Measurements from ENCODE around the gene TXNDC12.
"Not testable (repeated sequence)": the region's sequence is repeated elsewhere in the genome, so short reads cannot be mapped to it uniquely, and the experiment has no call there.

Gene TXNDC12

GRCh38 chr1:52055066-52055865 is at the start of gene TXNDC12:
Gene TXNDC12 (minus strand): TSS chr1:52055191. CDS start chr1:52055096, 95 bp downstream.
- DNase-seq, result peak; percentile 83

- DNase-seq, result no peak
Observed at GRCh38 chr1:52102336-52103013, 47.5 kb upstream of the TXNDC12 start.

- DNase-seq, result no peak
Observed at GRCh38 chr1:52098139-52098871, 43.3 kb upstream of the TXNDC12 start.

- DNase-seq, result no peak
Observed at GRCh38 chr1:52096216-52096615, 41.2 kb upstream of the TXNDC12 start.

- not testable (repeated sequence) for DNase-seq
Observed at GRCh38 chr1:52094300-52094699, 39.3 kb upstream of the TXNDC12 start.

GRCh38 chr1:52087892-52088291 is 32.9 kb upstream of the TXNDC12 start:
- DNase-seq, result not testable (repeated sequence)

DNA sequence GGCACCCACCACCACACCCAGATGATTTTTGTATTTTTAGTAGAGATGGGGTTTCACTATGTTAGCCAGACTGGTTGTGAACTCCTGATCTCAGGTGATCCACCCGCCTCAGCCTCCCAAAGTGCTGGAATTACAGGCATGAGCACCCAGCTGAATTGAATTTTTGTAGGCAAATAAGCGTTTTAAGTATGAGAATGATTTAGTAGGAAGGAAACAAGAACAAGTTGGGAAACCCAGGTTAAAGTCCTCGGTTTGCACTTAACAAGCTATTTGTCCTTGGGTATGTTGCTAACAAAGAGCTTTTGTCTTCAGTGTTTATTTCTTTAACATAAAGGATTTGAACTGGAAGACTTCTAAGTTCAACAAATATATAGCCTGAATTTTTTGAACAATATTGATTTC is 25.0 kb upstream of the TXNDC12 start:
- no peak for DNase-seq

GRCh38 chr1:52077277-52077676 is 22.3 kb upstream of the TXNDC12 start:
- not testable (repeated sequence) for DNase-seq

DNA sequence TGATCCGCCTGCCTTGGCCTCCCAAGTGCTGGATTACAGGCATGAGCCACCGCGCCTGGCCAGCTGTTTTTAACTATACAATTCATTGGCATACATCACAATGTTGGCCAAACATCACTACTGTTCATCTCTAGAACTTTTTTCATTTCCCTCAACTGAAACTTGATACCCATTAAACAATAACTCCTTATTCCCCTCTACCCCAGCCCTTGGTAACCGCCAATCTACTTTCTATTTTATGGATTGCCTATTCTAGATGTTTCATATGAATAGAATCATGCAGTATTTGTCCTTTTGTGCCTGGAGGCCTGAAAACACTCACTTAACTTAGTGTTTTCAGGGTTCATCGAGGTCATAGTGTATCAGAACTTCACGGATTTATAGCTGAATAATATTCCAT is 17.3 kb upstream of the TXNDC12 start:
- no peak for DNase-seq

GRCh38 chr1:52070704-52071103 is 15.7 kb upstream of the TXNDC12 start:
- no peak for DNase-seq

GRCh38 chr1:52063192-52063591 is 8.2 kb upstream of the TXNDC12 start:
- no peak for DNase-seq

DNA sequence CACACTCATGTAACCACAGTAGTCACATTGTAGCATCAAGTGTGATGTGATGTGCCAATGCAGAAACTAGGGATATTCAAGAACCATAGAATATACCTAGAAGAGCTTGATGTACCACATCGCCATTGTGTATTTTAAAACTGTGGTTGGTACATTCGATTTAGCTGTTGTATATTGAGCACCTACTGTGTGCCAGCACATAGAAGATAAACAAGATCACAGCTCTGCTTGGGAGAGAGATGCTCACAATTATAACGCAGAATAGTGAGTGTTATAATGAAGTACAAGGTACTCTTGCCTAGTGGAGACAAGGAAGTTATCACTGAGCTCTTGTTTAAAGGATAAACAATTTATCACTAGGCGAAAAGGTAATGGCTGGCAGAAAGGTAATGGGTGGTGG is 5.8 kb upstream of the TXNDC12 start:
- no peak for DNase-seq

DNA sequence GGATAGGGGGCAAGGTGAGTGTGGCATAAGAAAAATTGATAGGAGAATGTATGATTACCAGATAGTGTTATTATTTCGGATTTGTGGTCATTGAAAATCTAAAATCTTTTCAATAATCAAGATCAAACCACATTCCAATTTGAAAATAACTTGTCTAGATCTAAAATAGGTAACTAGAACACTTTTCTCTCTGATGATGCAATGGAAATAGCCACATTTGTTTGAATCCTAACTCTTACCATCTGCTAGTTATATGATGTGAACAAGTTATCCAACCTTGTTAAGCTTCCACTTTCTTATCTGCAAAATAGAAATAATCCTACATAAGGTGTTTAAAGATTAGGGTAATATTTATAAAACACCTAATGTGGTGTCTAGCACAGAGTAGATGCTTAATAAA is 4.9 kb upstream of the TXNDC12 start:
- no peak for DNase-seq

DNA sequence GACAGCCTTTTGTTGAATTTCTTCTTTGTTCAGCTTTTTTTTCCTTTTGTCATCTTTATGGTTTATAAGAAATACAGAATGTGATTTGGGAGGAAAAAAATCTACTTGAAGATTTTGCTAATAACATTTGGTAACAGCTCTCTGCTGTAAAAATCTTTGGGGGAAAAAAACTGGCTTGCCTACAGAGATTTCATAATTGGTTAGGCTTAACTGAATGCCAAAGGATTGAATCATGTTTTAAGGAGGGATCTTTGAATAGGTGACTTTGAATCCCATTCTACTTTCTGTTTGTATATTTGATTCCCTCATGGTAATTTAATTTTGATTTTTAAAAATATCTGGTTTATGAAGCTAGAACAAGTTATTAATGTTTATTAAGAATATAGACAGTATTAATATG is 4.3 kb upstream of the TXNDC12 start:
- DNase-seq, result no peak

DNA sequence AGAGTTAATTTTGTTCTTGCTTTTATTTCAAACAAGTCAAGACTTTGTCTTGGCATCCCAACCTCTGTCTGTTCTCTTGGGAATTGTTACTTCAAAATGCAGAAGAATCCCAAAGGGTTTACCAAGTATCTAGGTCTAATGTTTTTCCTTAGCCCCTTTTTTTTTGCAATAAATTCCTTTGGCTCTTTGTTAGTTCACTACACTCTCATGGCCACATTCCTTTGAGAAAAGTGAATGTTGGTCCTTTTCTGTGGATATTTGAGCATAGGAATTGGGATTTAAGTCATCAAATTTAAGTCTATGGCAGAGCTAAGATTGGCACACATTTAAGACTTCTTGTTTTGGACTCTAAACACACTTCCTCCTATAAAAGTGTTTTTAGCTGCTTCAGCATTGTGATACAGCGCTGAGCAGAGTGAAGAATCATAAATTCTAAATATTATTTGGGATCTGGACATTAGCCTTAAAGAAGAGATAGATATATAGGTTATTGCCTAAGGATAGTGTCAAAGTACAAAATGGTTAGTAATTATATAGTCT is 3.0 kb upstream of the TXNDC12 start:
- no peak for DNase-seq

DNA sequence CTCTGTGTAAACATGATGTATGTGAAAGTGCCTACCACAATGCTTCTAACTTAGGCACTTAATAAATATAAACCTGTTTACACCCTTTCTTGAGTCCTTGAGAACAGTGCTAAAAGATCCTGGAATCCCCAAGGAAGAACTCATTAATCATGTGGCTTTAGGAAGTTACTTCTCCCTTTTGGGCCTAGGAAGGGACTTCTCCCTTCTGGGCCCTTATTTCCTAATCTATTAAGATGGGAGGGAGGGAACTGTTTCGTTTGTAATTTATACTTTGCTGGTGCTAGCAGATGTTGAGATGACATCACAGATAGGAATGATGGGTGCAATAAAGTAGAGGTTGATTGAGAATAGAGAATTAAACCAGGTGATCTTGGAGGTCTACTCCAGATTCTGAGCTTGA is 2.3 kb upstream of the TXNDC12 start:
- no peak for DNase-seq

GRCh38 chr1:52056937-52057231 is 1.9 kb upstream of the TXNDC12 start:
- DNase-seq, result no peak

- DNase-seq, result peak; percentile 95
Observed at GRCh38 chr1:52056163-52056936, 1.4 kb upstream of the TXNDC12 start, which contains the start of gene BTF3L4. Gene BTF3L4 (plus strand): TSS chr1:52056295. CDS start chr1:52059848, 3,553 bp downstream.

GRCh38 chr1:52055866-52056162 is 823 bp upstream of the TXNDC12 start:
- DNase-seq, result no peak

GRCh38 chr1:52054496-52055065 is 410 bp downstream of the TXNDC12 start:
- no peak for DNase-seq

- DNase-seq, result no peak
Observed at GRCh38 chr1:52053862-52054261, 1.1 kb downstream of the TXNDC12 start.

DNA sequence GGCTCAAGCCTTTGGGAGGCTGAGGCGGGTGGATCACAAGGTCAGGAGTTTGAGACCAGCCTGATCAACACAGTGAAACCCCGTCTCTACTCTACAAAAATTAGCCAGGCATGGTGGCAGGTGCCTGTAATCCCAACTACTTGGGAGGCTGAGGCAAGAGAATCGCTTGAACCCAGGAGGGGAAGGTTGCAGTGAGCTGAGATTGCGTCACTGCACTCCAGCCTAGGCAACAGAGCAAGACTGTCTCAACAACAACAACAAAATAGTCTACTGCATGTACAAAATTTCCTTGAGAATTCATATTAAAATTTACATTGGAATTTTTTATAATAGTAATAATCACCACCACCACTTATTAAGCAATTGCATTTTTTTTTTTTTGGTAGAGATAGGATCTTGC is 5.7 kb downstream of the TXNDC12 start:
- DNase-seq, result not testable (repeated sequence)

All from DMS 273 treated with DMSO at 0.1 percent for 48 hours (cell line).